ENCODE results near the gene SLC51B.

GRCh38 chr15:65026756-65027155 is 18.4 kb upstream of the SLC51B start:
- TF ChIP-seq YY1 (IDR thresholded peaks at IDR 0.05; ENCODE audit: insufficient read depth, insufficient read length) (no peak), SUZ12 (IDR thresholded peaks at IDR 0.05; ENCODE audit: extremely low read depth, insufficient read depth, insufficient read length) (no peak)
